HG03354 (cell line): ENCODE measurements around the gene SHH.

Source experiments
- ATAC-seq: cut with Tn5 transposase; IDR thresholded peaks from one replicate; pipeline ENCODE4 v1.9.1; 2021; ENCODE audit warnings: mild to moderate bottlenecking; ENCODE audit not compliant: unreplicated experiment, poor library complexity, severe bottlenecking

The SHH gene

GRCh38 chr7:155753446-155753965 is 58.8 kb downstream of the SHH start:
- peak; percentile 27 for ATAC-seq

GRCh38 chr7:155752756-155753445 is 59.4 kb downstream of the SHH start:
- peak; percentile 60 for ATAC-seq

- no peak for ATAC-seq
Observed at GRCh38 chr7:155751409-155751808, 60.9 kb downstream of the SHH start.

DNA sequence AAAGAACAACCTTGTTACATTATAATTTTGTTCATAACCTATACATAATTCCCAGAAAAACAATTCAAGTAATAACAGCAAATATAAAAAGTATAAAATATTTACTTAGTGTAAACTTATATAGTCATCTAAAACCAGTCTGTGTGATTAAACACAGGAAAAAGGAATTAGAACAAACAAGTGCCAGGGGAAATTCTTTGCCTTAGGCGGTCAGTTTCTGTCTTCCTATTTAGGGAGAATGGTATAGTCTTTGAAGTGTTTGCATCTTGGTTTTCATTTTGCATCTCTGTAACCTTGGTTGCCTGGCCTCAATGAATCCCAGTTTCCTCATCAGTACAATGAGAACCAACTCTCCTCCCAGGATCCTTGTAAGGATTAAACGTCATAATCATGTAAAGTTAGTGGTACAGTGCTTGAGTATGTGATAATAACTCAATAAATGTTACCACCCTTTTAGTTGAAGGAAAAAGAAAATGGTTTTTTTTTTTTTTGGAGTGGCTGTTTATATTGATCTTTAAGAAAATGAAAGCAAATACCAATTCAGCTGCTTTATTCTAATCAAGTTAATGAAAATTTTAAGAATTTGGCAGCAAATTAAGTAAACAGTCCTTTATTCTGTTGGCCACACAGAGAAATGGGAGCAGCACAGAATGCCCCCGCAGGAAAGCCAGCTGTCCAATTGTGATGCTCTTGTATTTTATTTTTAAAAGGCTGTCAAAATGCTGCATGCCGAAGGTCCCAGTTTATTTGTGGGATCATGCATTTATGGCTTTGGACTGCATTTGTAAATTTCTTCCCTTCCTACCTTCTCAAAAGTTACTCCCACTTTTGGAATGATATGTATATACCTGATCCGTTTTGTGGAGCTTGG is 61.8 kb downstream of the SHH start:
- ATAC-seq: no peak
